Measurements from ENCODE around the gene ACIN1.

DNA sequence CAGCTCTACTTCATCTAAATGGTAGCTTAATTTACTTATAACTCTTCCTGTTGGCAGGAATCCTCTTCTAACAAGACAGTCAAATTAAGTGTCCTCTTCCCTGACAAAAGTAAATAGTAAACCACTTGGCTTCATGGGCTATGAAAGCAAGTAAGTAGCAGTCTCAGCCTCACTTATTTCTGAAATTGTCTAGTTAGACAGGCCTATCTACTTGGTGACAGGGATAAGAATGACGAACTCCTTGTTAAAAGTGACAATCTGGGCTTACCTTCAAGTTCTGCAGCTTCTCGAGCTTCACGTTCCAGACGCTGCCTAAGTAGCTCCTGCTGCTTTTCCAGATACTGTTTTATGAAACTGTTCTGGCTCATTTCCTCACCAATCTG lies 4.7 kb downstream of the ACIN1 start:
- TF ChIP-seq, protein P1, sequence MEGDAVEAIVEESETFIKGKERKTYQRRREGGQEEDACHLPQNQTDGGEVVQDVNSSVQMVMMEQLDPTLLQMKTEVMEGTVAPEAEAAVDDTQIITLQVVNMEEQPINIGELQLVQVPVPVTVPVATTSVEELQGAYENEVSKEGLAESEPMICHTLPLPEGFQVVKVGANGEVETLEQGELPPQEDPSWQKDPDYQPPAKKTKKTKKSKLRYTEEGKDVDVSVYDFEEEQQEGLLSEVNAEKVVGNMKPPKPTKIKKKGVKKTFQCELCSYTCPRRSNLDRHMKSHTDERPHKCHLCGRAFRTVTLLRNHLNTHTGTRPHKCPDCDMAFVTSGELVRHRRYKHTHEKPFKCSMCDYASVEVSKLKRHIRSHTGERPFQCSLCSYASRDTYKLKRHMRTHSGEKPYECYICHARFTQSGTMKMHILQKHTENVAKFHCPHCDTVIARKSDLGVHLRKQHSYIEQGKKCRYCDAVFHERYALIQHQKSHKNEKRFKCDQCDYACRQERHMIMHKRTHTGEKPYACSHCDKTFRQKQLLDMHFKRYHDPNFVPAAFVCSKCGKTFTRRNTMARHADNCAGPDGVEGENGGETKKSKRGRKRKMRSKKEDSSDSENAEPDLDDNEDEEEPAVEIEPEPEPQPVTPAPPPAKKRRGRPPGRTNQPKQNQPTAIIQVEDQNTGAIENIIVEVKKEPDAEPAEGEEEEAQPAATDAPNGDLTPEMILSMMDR (IDR thresholded peaks at IDR 0.05; ENCODE audit: insufficient read depth, low read length, poor library complexity, severe bottlenecking), result no peak
- no peak for TF ChIP-seq EZH2phosphoT487 (conservative IDR thresholded peaks at IDR 0.05; ENCODE audit: low read length)
